AG04449 (cell line): ENCODE results near the gene RPL37A.

ENCODE experiments used
- CTCF ChIA-PET: fragments of 350-600 bp; formaldehyde crosslinking; extraction: SDS; loops from one replicate; lab custom pipeline; 2021; ENCODE audit warnings: antibody characterized with exemption; lab: Yijun Ruan, JAX
- POLR2A ChIA-PET: fragments of 400-600, 350-600 bp; formaldehyde crosslinking; extraction: SDS; loops from one replicate; lab custom pipeline; 2020; ENCODE audit warnings: antibody characterized with exemption, inconsistent platforms; lab: Yijun Ruan, JAX
- DNase-seq: peaks from one replicate; pipeline ENCODE4 v3.0.0-alpha.2; 2010; ENCODE audit warnings: low read depth, low spot score
- H3K4me3 ChIP-seq: 2 replicates; pipeline ENCODE4 v1.5.1; 2011; ENCODE audit warnings: low read depth, mild to moderate bottlenecking, control low read depth, low read length
- TF ChIP-seq, protein P1 (sequence below): IDR thresholded peaks from one replicate; pipeline ENCODE4 v1.5.1; 2011; ENCODE audit warnings: mild to moderate bottlenecking, moderate library complexity, low read length, control low read depth, inconsistent platforms; ENCODE audit not compliant: insufficient read depth; ENCODE audit errors: missing control alignments

Gene RPL37A

GRCh38 chr2:216485237-216485636 lies 13.4 kb upstream of the RPL37A start:
- ChIA-PET CTCF (no interaction called here), POLR2A (no interaction called here)
- TF ChIP-seq, protein P1, sequence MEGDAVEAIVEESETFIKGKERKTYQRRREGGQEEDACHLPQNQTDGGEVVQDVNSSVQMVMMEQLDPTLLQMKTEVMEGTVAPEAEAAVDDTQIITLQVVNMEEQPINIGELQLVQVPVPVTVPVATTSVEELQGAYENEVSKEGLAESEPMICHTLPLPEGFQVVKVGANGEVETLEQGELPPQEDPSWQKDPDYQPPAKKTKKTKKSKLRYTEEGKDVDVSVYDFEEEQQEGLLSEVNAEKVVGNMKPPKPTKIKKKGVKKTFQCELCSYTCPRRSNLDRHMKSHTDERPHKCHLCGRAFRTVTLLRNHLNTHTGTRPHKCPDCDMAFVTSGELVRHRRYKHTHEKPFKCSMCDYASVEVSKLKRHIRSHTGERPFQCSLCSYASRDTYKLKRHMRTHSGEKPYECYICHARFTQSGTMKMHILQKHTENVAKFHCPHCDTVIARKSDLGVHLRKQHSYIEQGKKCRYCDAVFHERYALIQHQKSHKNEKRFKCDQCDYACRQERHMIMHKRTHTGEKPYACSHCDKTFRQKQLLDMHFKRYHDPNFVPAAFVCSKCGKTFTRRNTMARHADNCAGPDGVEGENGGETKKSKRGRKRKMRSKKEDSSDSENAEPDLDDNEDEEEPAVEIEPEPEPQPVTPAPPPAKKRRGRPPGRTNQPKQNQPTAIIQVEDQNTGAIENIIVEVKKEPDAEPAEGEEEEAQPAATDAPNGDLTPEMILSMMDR = no peak
- DNase-seq = no peak
- no peak overlapping the region for H3K4me3 ChIP-seq

DNA sequence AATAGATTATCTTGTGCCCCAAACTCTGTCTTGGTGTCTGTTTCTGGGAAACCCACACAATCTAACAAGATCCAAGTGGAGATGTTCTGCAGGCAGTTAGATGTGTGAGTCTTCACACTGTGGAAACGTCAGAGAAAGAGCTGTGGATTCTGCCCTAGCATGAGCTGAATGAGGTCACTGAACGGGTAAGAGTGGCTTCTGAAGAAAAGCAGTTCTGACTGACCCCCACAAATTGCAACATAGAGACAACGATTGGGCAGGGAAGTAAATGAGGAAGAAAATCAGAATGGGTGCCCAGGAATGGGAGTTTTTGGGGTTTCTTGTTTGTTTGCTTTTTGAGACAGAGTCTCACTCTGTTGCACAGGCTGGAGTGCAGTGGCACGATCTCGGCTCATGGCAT lies 12.9 kb upstream of the RPL37A start:
- CTCF ChIA-PET = no interaction called here
- DNase-seq = no peak
- TF ChIP-seq, protein P1 = no peak
- H3K4me3 ChIP-seq = no peak overlapping the region
- POLR2A ChIA-PET = no interaction called here

DNA sequence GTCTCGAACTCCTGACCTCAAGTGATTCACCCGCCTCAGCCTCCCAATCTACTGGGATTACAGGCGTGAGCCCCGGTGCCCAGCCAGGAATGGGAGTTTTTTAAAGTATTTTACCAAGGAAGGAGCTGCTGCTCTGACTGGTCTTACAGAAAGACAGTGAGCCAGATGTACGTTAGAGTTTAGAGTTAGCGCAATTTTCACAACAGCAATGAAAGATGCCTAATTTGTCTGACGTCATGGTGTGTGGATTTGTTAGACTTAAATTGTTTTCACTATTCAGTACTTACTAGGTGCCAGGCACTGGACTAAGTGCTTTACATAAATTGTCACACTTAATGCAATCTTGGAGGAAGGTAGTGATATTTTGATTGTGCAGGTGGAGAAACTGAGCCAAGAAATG lies 12.4 kb upstream of the RPL37A start:
- no peak for DNase-seq
- TF ChIP-seq, protein P1 = no peak
- ChIA-PET POLR2A (no interaction called here), CTCF (no interaction called here)
- no peak overlapping the region for H3K4me3 ChIP-seq

DNA sequence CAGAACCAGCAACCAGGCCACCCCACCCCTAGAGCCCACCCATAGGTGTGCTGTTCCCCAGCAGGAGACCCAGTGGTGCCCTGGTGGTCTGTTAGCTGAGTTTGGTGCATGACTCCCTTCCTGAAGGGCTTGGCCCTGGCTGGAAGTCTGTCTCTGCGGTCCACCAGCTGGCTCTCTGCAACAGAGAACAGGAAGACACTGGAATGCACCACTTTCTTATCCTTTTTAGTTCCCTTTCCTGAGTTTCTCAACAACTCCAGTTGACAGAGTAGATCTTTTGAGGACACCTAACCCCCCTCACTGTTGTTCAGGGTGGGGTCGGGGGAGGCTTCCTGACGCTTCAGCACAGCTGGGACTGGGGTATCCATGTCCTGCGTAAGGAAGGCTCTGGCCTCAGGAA lies 11.9 kb upstream of the RPL37A start:
- TF ChIP-seq, protein P1 = no peak
- no peak for DNase-seq
- ChIA-PET POLR2A (interaction anchor here (1.2 kb wide), 2 partner anchors 12 to 19 kb away, joined by 3 to 5 read pairs; partner anchors contain the start of gene RPL37A), CTCF (no interaction called here)
- no peak overlapping the region for H3K4me3 ChIP-seq

- ChIA-PET CTCF (no interaction called here), POLR2A (no interaction called here)
- no peak overlapping the region for H3K4me3 ChIP-seq
- DNase-seq = peak; percentile 28
- TF ChIP-seq, protein P1 = no peak
These were observed 8.6 kb upstream of the RPL37A start for GRCh38 chr2:216490061-216490460.

GRCh38 chr2:216491793-216492596 lies 6.6 kb upstream of the RPL37A start:
- H3K4me3 ChIP-seq = no peak overlapping the region
- ChIA-PET POLR2A (interaction anchor here (0.9 to 1.2 kb wide), 2 partner anchors 10 to 14 kb away, joined by 3 to 5 read pairs; no protein-coding TSS in a partner anchor), CTCF (interaction anchor here (0.7 to 1.6 kb wide), 4 partner anchors 174 to 382 kb away, joined by 3 to 4 read pairs (median 4); no protein-coding TSS in a partner anchor)
- TF ChIP-seq, protein P1 = no peak
- DNase-seq = no peak
